HG03432 (cell line): ENCODE measurements around the gene GPR4.

Experiments
- ATAC-seq: cut with Tn5 transposase; IDR thresholded peaks from one replicate; pipeline ENCODE4 v1.9.1; 2021; ENCODE audit warnings: mild to moderate bottlenecking, moderate library complexity; ENCODE audit not compliant: unreplicated experiment

The GPR4 gene

GRCh38 chr19:45590300-45591003, 11.6 kb downstream of the GPR4 start:
- no peak for ATAC-seq

- ATAC-seq = no peak
Observed at GRCh38 chr19:45589768-45590167, 12.2 kb downstream of the GPR4 start.

GRCh38 chr19:45587873-45588272, 14.1 kb downstream of the GPR4 start:
- no peak for ATAC-seq

GRCh38 chr19:45585158-45585577, 16.8 kb downstream of the GPR4 start:
- no peak for ATAC-seq

- ATAC-seq = peak; percentile 87
Observed at GRCh38 chr19:45584332-45585157, 17.5 kb downstream of the GPR4 start, which contains the start of gene OPA3. OPA3 (minus strand) TSS chr19:45584802; CDS start chr19:45584764, 38 bp downstream.

GRCh38 chr19:45581576-45581975, 20.4 kb downstream of the GPR4 start:
- ATAC-seq = no peak

- ATAC-seq = no peak
Observed at GRCh38 chr19:45578861-45579260, 23.2 kb downstream of the GPR4 start.

- no peak for ATAC-seq
Observed at GRCh38 chr19:45577111-45577905, 24.7 kb downstream of the GPR4 start.

GRCh38 chr19:45576682-45577081, 25.3 kb downstream of the GPR4 start:
- no peak for ATAC-seq

- no peak for ATAC-seq
Observed at GRCh38 chr19:45575216-45575615, 26.8 kb downstream of the GPR4 start.

- ATAC-seq = no peak
Observed at GRCh38 chr19:45574526-45574925, 27.5 kb downstream of the GPR4 start.

- no peak for ATAC-seq
Observed at GRCh38 chr19:45571457-45572220, 30.4 kb downstream of the GPR4 start.

GRCh38 chr19:45569619-45570421, 32.2 kb downstream of the GPR4 start:
- no peak for ATAC-seq

GRCh38 chr19:45568732-45569131, 33.3 kb downstream of the GPR4 start:
- ATAC-seq = no peak

GRCh38 chr19:45567609-45568008, 34.4 kb downstream of the GPR4 start:
- no peak for ATAC-seq

- ATAC-seq = no peak
Observed at GRCh38 chr19:45564131-45564780, 37.8 kb downstream of the GPR4 start.

GRCh38 chr19:45560686-45561085, 41.3 kb downstream of the GPR4 start:
- ATAC-seq = no peak

- ATAC-seq = no peak
Observed at GRCh38 chr19:45560038-45560437, 42.0 kb downstream of the GPR4 start.

- peak; percentile 52 for ATAC-seq
Observed at GRCh38 chr19:45558399-45558878, 43.6 kb downstream of the GPR4 start.
